HFF-Myc (cell line): Measurements from ENCODE around the gene NGDN.

ENCODE experiments used
- DNase-seq: peaks from one replicate; pipeline ENCODE4 v3.0.0-alpha.2; 2011; ENCODE audit warnings: low read depth; ENCODE audit errors: extremely low read depth
- H3K4me3 ChIP-seq: replicated peaks from 2 replicates; pipeline ENCODE4 v1.5.1; 2011; ENCODE audit warnings: low read depth, mild to moderate bottlenecking, control low read depth, low read length
- TF ChIP-seq, protein P1 (sequence below): IDR thresholded peaks from 2 replicates; pipeline ENCODE4 v1.5.1; 2012; ENCODE audit warnings: mild to moderate bottlenecking, low read depth, low read length, control low read depth; ENCODE audit errors: missing control alignments

The NGDN gene

DNA sequence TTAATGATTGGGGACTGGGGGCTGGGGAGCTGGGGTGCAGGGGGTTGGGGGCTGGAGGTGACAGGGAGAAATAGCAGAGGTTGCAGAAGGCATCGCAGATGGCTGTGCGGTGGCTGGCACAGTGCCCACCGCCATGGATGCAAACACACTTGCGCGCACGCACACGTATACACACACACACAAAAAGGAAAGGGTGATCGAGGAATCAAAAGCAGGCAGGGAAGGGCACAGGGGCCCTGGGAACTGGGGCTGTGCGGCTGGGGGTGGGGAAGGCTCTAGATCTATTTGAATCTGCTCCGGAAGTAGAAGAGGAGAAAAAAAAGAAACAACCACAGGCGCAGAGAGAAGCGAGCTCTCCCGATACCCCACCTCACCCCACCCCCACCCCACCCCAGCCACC is 42.7 kb downstream of the NGDN start:
- no peak for DNase-seq
- H3K4me3 ChIP-seq = no peak overlapping the region
- TF ChIP-seq, protein P1, sequence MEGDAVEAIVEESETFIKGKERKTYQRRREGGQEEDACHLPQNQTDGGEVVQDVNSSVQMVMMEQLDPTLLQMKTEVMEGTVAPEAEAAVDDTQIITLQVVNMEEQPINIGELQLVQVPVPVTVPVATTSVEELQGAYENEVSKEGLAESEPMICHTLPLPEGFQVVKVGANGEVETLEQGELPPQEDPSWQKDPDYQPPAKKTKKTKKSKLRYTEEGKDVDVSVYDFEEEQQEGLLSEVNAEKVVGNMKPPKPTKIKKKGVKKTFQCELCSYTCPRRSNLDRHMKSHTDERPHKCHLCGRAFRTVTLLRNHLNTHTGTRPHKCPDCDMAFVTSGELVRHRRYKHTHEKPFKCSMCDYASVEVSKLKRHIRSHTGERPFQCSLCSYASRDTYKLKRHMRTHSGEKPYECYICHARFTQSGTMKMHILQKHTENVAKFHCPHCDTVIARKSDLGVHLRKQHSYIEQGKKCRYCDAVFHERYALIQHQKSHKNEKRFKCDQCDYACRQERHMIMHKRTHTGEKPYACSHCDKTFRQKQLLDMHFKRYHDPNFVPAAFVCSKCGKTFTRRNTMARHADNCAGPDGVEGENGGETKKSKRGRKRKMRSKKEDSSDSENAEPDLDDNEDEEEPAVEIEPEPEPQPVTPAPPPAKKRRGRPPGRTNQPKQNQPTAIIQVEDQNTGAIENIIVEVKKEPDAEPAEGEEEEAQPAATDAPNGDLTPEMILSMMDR = no peak

DNA sequence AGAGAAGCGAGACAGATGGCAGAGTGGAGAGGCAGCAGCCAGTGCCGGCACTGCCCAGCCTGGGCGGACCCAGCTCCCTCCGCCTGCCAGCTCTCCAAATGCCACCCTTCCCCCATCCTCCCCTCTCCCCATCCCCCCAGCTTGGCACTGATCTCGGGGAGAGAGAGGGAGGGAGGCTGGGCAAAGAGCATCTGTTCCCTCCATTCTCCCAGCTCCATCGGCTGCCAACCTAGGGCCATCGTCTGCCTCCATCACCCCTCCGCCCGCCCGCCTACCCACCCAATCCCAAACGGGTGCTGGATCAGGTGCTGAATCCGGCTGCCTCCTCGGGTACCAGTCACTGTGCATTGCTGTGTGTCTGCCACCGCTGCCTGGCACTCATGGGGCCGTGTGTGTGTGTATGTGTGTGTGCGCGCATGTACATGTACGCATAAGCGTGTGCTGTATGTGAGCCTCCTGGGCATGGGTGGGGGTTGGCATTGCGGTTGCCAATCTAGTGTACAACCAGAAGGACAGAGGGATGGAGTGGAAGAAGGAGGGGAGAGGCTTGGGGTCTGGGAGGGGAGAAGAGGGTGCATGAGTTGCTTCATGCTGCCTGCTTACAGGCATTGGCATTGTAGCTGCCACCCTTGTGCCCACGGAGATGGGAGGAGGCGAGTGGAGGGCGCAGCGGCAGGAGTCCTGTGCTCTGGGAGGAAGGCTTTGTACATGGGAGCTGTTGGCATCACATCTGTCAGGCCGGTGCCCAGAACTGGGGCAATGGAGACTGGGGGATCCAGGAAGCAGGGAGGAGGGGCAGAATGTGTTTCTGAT is 43.7 kb downstream of the NGDN start:
- TF ChIP-seq, protein P1 = no peak
- no peak for DNase-seq
- no peak overlapping the region for H3K4me3 ChIP-seq

DNA sequence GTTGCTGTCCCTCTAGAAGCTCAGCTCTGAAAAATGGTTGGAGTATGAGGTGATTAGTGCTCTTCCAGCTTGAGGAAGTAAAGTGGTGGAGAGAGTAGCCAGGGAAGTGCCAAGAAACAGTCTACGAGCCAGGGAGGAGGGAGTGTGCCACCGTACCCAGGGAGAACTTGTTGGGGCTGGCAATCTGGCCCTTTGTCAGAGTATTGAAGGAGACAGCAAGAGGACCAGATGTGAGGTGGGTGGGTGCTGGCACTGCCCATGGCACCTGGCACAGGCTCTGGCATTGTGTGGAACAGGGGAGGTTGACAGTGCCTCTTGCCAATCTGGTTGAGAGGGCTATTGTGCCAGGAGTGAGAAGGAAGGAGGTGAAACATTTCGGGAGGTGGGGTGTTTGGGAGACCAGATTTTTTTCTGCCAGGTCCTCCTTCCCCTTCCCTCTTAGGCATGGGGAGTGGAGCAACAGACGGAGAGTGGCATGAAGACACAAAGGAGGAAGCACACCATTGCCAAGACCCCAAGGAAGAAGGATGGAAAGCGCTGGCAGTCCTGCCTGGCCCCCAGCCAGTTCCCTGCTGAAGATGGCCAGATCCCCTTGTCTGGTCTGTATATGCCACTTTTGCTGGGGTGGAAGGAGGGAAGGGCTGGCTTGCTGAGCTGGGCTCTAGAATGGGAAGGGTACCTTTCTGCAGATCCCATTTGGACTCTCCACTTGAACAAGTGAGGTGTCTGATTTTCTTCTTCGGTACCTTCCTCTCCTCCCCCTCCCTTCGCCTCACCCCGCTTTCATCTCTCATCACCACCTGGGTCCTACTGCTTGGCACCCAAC is 44.5 kb downstream of the NGDN start:
- DNase-seq = no peak
- TF ChIP-seq, protein P1 = no peak
- H3K4me3 ChIP-seq = no peak overlapping the region

DNA sequence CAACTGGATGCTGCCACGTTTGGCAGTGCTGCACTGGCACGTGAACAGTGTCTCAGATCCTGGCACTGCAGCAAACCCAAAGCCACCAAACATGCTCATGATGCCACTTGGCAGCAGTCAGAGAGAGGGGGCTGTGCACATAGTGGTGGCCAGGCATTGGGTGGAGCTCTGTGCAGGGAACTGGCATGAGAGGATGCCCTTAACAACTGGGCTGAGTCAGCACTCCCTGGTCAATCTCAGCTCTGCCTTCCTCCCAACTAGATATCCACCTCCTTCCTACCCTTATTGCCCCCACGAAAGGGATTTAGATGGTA is 45.1 kb downstream of the NGDN start:
- no peak for DNase-seq
- H3K4me3 ChIP-seq = no peak overlapping the region
- TF ChIP-seq, protein P1 = no peak

DNA sequence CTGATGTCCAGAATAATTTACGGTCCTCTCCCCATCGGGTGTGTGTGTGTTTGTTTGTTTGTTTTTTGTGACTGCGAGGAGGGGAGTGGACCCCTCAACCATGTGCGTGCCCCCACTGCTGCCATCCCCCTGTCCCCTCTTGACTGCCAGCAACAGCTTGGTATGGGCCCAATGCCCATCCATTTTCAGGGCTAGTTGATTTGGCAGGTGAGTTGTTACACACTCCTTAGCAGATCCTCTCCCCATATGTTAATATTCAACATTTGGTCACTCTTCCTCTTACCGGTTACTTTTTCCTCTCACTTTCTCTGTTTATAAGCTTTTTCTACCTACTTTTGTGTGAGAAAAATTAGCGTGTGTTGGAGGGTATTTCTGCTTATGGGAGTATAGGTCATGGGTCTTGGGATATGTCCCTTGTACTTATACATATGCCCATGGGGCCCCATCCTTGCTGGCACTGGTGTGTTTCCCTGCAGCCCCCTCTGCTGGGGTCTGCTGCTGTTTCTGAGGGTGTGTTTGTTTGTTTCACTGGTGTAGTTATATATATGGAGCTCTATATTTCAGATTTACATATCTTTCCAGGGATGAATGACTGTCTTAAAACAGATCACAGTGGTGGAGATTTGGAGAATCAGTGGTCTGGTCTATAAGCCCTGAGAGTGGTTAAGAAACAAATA is 48.3 kb downstream of the NGDN start:
- no peak overlapping the region for H3K4me3 ChIP-seq
- no peak for DNase-seq
- TF ChIP-seq, protein P1 = no peak

DNA sequence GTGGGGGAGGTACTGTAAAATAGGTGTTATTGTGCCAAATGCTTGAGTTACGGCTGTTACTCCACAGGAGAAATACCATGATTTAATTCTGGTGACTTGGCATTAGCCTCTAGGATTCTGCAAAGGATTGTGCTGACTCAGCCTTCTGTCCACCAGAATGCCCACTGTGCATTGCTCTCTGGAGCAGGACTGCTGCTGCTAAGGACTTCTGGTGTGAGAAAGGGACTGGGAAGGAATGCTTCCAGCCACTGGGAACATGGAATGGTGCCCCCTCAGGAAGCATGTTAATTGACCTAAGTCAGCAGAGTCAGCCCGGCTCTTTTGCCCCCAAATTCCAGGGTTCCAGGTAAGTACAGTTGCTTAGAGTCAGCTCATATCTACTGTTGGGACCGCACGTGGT is 49.2 kb downstream of the NGDN start:
- no peak overlapping the region for H3K4me3 ChIP-seq
- TF ChIP-seq, protein P1 = no peak
- DNase-seq = no peak
